ENCODE measurements around the gene TOR1B. TPM values are rescaled to one million over a fixed set of nuclear protein-coding genes. Genes with fewer than 3 reads are reported as not detected.

TOR1B gene
- polyA plus RNA-seq, 1 donor from 2014 or later, result 52.2 TPM

DNA sequence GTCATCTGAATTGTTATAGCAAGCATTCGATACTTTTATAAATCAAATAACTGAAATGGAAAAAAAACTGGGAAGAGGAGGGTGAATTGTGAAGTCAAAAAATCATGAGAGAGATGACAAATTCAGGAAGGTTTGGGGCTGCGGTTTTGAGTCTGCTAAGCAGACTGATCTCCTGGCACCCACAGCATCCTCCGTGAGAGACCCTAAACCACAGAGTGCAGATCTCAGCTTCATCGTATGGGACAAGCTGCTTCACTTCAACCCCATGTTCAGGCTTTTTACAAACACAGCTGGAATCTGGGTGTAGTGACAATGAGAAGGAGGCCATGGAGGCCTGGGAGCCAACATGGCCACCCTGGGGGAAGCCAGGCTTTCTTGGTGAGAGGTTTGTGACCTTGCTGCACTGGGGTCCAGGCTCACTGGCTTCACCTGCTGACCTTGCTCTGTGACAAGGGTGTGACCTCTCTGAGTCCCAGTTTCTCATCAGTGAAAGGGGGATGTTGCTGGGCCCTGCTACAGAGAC is 51.7 kb downstream of the TOR1B start:
- Histone ChIP-seq H2AFZ (ENCODE audit: low read depth, low read length) (no peak overlapping the region), H3K36me3 (ENCODE audit: insufficient read depth, low read length) (no peaks in the 10 kb centered on the region), H3F3A (ENCODE audit: insufficient read depth, low read length, poor library complexity, severe bottlenecking) (no peaks in the 10 kb centered on the region), H3K9ac (ENCODE audit: low read length) (no peak overlapping the region), H3K79me2 (replicated peaks; ENCODE audit: insufficient read depth, low read length) (no peaks in the 10 kb centered on the region), H3K27ac (ENCODE audit: low read length) (no peak overlapping the region), H3K4me3 (ENCODE audit: low read length) (no peak overlapping the region), H4K20me1 (ENCODE audit: insufficient read depth) (no peaks in the 10 kb centered on the region), H3K27me3 (ENCODE audit: insufficient read depth, low read depth, low read length) (no peaks in the 10 kb centered on the region), H3K9me2 (ENCODE audit: insufficient read depth, low read length) (no peaks in the 10 kb centered on the region), H3K9me3 (ENCODE audit: low read length) (no peaks in the 10 kb centered on the region), H3K4me2 (ENCODE audit: low read length) (no peak overlapping the region)
- TF ChIP-seq MXI1 (conservative IDR thresholded peaks at IDR 0.05; ENCODE audit: poor library complexity, severe bottlenecking), result no peak
- TF ChIP-seq, protein P1, sequence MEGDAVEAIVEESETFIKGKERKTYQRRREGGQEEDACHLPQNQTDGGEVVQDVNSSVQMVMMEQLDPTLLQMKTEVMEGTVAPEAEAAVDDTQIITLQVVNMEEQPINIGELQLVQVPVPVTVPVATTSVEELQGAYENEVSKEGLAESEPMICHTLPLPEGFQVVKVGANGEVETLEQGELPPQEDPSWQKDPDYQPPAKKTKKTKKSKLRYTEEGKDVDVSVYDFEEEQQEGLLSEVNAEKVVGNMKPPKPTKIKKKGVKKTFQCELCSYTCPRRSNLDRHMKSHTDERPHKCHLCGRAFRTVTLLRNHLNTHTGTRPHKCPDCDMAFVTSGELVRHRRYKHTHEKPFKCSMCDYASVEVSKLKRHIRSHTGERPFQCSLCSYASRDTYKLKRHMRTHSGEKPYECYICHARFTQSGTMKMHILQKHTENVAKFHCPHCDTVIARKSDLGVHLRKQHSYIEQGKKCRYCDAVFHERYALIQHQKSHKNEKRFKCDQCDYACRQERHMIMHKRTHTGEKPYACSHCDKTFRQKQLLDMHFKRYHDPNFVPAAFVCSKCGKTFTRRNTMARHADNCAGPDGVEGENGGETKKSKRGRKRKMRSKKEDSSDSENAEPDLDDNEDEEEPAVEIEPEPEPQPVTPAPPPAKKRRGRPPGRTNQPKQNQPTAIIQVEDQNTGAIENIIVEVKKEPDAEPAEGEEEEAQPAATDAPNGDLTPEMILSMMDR (IDR thresholded peaks at IDR 0.05; ENCODE audit: poor library complexity, severe bottlenecking), result no peak
- TF ChIP-seq, protein P2, sequence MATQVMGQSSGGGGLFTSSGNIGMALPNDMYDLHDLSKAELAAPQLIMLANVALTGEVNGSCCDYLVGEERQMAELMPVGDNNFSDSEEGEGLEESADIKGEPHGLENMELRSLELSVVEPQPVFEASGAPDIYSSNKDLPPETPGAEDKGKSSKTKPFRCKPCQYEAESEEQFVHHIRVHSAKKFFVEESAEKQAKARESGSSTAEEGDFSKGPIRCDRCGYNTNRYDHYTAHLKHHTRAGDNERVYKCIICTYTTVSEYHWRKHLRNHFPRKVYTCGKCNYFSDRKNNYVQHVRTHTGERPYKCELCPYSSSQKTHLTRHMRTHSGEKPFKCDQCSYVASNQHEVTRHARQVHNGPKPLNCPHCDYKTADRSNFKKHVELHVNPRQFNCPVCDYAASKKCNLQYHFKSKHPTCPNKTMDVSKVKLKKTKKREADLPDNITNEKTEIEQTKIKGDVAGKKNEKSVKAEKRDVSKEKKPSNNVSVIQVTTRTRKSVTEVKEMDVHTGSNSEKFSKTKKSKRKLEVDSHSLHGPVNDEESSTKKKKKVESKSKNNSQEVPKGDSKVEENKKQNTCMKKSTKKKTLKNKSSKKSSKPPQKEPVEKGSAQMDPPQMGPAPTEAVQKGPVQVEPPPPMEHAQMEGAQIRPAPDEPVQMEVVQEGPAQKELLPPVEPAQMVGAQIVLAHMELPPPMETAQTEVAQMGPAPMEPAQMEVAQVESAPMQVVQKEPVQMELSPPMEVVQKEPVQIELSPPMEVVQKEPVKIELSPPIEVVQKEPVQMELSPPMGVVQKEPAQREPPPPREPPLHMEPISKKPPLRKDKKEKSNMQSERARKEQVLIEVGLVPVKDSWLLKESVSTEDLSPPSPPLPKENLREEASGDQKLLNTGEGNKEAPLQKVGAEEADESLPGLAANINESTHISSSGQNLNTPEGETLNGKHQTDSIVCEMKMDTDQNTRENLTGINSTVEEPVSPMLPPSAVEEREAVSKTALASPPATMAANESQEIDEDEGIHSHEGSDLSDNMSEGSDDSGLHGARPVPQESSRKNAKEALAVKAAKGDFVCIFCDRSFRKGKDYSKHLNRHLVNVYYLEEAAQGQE (IDR thresholded peaks at IDR 0.05; ENCODE audit: borderline replicate concordance), result no peak
- no peak for TF ChIP-seq EP300 (conservative IDR thresholded peaks at IDR 0.05; ENCODE audit: poor library complexity, severe bottlenecking)
- no peak for TF ChIP-seq SMC3 (conservative IDR thresholded peaks at IDR 0.05; ENCODE audit: poor library complexity)
- TF ChIP-seq RAD21 (conservative IDR thresholded peaks at IDR 0.05), result no peak
- TF ChIP-seq POLR2AphosphoS5 (IDR thresholded peaks at IDR 0.05), result no peak
- TF ChIP-seq TAF1 (IDR thresholded peaks at IDR 0.05; ENCODE audit: low read depth), result no peak
- TF ChIP-seq EZH2 (IDR thresholded peaks at IDR 0.05; ENCODE audit: borderline replicate concordance, insufficient read depth, low read length, poor library complexity, severe bottlenecking), result no peak

DNA sequence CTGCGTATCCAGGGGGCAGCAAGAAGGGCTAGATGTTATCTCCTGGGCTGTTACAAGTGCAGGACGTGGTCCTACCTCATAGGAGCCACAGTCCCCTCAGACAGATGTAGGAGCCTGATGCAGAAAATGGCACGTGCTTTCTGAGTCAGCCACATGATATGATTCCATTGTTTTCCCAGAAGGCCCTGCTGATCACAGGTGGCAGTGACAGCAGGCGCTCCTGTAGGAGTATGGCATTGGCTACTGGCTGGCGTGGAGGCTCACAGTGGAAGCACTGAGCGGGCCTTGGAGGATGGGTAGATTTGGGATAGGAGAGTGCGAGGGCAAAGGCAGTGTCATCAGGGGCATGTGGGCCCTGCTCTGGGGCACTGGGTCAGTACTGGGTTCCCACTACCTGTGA is 54.2 kb downstream of the TOR1B start:
- Histone ChIP-seq H3K27ac (ENCODE audit: low read length) (no peak overlapping the region), H3K27me3 (ENCODE audit: insufficient read depth, low read depth, low read length) (no peaks in the 10 kb centered on the region), H3K36me3 (ENCODE audit: insufficient read depth, low read length) (no peaks in the 10 kb centered on the region), H2AFZ (ENCODE audit: low read depth, low read length) (no peak overlapping the region), H3K9me2 (ENCODE audit: insufficient read depth, low read length) (no peaks in the 10 kb centered on the region), H3K4me3 (ENCODE audit: low read length) (no peak overlapping the region), H3K79me2 (replicated peaks; ENCODE audit: insufficient read depth, low read length) (no peaks in the 10 kb centered on the region), H4K20me1 (ENCODE audit: insufficient read depth) (no peaks in the 10 kb centered on the region), H3K9me3 (ENCODE audit: low read length) (no peaks in the 10 kb centered on the region), H3K9ac (ENCODE audit: low read length) (no peak overlapping the region), H3F3A (ENCODE audit: insufficient read depth, low read length, poor library complexity, severe bottlenecking) (no peaks in the 10 kb centered on the region), H3K4me2 (ENCODE audit: low read length) (no peak overlapping the region)
- TF ChIP-seq TAF1 (IDR thresholded peaks at IDR 0.05; ENCODE audit: low read depth) (no peak), MXI1 (conservative IDR thresholded peaks at IDR 0.05; ENCODE audit: poor library complexity, severe bottlenecking) (no peak), RAD21 (conservative IDR thresholded peaks at IDR 0.05) (no peak), EZH2 (IDR thresholded peaks at IDR 0.05; ENCODE audit: borderline replicate concordance, insufficient read depth, low read length, poor library complexity, severe bottlenecking) (no peak), SMC3 (conservative IDR thresholded peaks at IDR 0.05; ENCODE audit: poor library complexity) (no peak), EP300 (conservative IDR thresholded peaks at IDR 0.05; ENCODE audit: poor library complexity, severe bottlenecking) (no peak), POLR2AphosphoS5 (IDR thresholded peaks at IDR 0.05) (no peak)
- TF ChIP-seq, protein P2 (IDR thresholded peaks at IDR 0.05; ENCODE audit: borderline replicate concordance), result no peak
- TF ChIP-seq, protein P1 (IDR thresholded peaks at IDR 0.05; ENCODE audit: poor library complexity, severe bottlenecking), result no peak
